ENCODE data around the gene HBS1L.

- no peak for TF ChIP-seq CTCF (IDR thresholded peaks at IDR 0.05)
- no peak for TF ChIP-seq POLR2A (IDR thresholded peaks at IDR 0.05)
Measured at GRCh38 chr6:135012349-135012748, 42.3 kb downstream of the HBS1L start.

Measured in uterus (tissue), 2 donors.